Measurements from ENCODE around the gene SPTLC2.
"Not testable (repeated sequence)": the region's sequence is repeated elsewhere in the genome, so short reads cannot be mapped to it uniquely, and the experiment has no call there.

The SPTLC2 gene

DNA sequence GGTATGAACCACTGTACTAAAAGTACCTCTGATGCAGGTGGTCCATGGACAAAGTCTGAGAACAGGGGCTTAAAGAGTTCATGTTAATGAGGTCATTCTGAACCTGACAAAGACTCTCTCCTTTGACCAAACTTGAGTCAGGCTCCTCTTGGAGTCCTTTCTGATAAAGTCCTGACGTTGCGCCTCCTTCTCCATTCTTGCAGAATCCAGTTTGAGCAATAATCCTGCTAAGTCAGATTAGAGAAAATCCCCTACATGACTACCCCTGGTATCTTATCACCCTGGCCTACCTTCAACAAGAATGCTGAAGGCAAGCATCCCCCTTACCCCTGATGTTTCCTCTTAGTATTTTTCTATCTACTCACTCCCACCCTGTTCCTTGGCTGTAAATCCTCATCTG, 71.9 kb downstream of the SPTLC2 start:
- no peaks in the 10 kb centered on the region for H3K27me3 ChIP-seq (ENCODE audit: low read depth, low read length)
- peaks cover 18 to 24% of the 10 kb centered on the region in 2 donors for H3K36me3 ChIP-seq (ENCODE audit: control insufficient read depth in 1 of 2, insufficient read depth in 2 of 2, low read length in 2 of 2)
- H3K9me3 ChIP-seq (ENCODE audit: control insufficient read depth in 1 of 2, low read length in 2 of 2), result no peaks in the 10 kb centered on the region
- peaks cover 4 to 6% of the 10 kb centered on the region in 2 donors for H3K4me1 ChIP-seq (ENCODE audit: control insufficient read depth in 1 of 2, insufficient read depth in 2 of 2, low read length in 2 of 2)
- no peak overlapping the region for H3K4me3 ChIP-seq (ENCODE audit: low read depth in 1 of 2, low read length in 2 of 2)
- H3K27ac ChIP-seq (ENCODE audit: low read length), result no peak overlapping the region

DNA sequence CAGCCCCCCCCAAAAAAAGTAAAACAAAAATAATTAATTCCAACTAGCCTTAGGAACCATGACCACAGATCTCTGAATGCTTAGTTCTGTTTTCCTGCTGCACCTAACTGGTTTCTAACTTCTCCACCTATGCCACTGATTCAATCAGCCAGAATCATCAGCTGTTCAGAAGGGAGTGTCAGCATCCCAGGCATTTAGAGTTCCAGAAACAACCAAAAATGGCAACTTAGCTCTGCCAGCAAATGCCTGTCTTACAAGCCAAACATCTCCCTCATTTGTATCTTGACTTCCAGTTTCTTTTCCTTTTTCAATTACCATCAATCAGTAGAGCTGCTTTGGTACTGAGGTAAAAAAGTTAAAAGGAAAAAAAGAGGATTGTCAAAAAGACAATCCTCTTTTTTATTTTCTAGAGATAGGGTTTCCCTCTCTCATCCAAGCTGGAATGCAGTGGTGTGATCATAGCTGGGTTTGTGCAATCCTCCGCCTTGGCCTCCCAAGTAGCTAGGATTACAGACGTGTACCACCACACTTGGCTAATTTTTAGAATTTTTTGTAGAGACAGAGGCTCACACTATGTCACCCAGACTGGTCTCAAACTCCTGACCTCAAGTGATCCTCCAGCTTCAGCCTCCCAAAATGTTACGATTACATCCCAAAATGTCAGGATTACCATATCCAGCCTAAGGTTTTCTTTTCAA, 72.7 kb downstream of the SPTLC2 start:
- no peaks in the 10 kb centered on the region for H3K9me3 ChIP-seq (ENCODE audit: control insufficient read depth in 1 of 2, low read length in 2 of 2)
- H3K27me3 ChIP-seq (ENCODE audit: low read depth, low read length), result no peaks in the 10 kb centered on the region

GRCh38 chr14:77543240-77543551, 73.2 kb downstream of the SPTLC2 start:
- Histone ChIP-seq H3K27me3 (ENCODE audit: low read depth, low read length) (no peaks in the 10 kb centered on the region), H3K4me1 (ENCODE audit: control insufficient read depth in 1 of 2, insufficient read depth in 2 of 2, low read length in 2 of 2) (peaks cover 4 to 6% of the 10 kb centered on the region in 2 donors), H3K9me3 (ENCODE audit: control insufficient read depth in 1 of 2, low read length in 2 of 2) (no peaks in the 10 kb centered on the region), H3K4me3 (ENCODE audit: low read depth in 1 of 2, low read length in 2 of 2) (no peak overlapping the region), H3K27ac (ENCODE audit: low read length) (no peak overlapping the region), H3K36me3 (ENCODE audit: control insufficient read depth in 1 of 2, insufficient read depth in 2 of 2, low read length in 2 of 2) (peaks cover 6 to 10% of the 10 kb centered on the region in 2 donors)

More for the DNA sequence above, 72.7 kb downstream of the SPTLC2 start:
- H3K4me3 ChIP-seq (ENCODE audit: low read depth in 1 of 2, low read length in 2 of 2), result no peak overlapping the region
- peaks cover 10 to 16% of the 10 kb centered on the region in 2 donors for H3K36me3 ChIP-seq (ENCODE audit: control insufficient read depth in 1 of 2, insufficient read depth in 2 of 2, low read length in 2 of 2)
- peaks cover 4 to 6% of the 10 kb centered on the region in 2 donors for H3K4me1 ChIP-seq (ENCODE audit: control insufficient read depth in 1 of 2, insufficient read depth in 2 of 2, low read length in 2 of 2)
- no peak overlapping the region for H3K27ac ChIP-seq (ENCODE audit: low read length)

DNA sequence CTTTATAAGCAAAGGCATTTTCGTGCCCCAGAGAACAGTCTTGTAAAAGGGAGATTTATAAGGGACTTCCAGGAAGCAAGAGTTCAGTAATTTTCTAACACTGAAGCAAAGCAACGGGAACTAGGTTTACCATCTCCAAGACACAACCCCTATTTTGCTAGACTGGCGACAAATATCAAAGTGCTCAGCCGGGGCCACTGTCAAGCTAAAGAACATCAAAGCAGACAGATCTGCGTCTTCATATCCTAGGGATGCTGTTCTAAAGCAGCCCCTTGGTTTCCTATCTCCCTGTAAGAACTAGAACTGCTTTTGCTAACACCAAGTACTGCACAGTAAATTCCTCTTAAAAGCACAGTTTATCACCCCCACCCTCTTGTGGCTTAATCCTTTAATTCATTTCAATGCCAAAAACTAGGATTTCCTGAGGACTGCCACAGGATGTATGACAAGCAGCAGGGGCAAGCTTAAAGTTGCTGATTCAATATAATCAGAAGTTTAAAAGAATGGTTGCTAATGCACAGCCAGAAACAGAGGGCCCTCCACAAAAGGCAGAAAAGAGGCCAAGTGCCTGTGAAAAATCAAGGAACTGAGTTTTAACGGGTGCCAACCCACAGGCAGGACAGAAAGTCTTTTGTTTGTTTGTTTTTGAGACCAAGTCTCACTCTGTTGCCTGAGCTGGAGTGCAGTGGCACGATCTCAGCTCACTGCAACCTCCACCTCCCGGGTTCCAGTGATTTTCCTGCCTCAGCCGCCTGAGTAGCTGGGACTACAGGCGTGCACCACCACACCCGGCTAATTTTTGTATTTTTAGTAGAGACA, 73.8 kb downstream of the SPTLC2 start:
- H3K36me3 ChIP-seq (ENCODE audit: control insufficient read depth in 1 of 2, insufficient read depth in 2 of 2, low read length in 2 of 2), result peaks cover 6 to 9% of the 10 kb centered on the region in 2 donors
- no peaks in the 10 kb centered on the region for H3K9me3 ChIP-seq (ENCODE audit: control insufficient read depth in 1 of 2, low read length in 2 of 2)
- H3K4me1 ChIP-seq (ENCODE audit: control insufficient read depth in 1 of 2, insufficient read depth in 2 of 2, low read length in 2 of 2), result peaks cover 4 to 6% of the 10 kb centered on the region in 2 donors
- H3K4me3 ChIP-seq (ENCODE audit: low read depth in 1 of 2, low read length in 2 of 2), result no peak overlapping the region
- H3K27ac ChIP-seq (ENCODE audit: low read length), result peak overlapping the region; percentile 62
- H3K27me3 ChIP-seq (ENCODE audit: low read depth, low read length), result no peaks in the 10 kb centered on the region

DNA sequence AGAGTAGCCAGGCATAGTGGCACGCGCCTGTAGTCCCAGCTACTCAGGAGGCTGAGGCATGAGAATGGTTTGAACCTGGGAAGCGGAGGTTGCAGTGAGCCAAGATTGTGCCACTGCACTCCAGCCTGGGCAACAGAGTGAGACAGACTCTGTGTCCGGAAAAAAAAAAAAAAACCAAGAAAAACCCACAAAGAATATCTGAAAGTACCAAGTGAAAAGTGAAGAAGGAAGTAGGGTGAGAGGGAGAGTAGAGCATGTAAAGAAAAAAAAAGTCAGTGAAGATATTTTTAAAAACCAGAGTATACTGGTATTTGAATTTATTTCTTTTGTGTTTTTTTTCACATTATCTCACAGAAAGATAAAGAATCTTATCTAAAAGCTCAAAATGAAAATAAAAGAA, 74.5 kb downstream of the SPTLC2 start:
- H3K27me3 ChIP-seq (ENCODE audit: low read depth, low read length), result no peaks in the 10 kb centered on the region
- H3K27ac ChIP-seq (ENCODE audit: low read length), result peak overlapping the region; percentile 62
- H3K9me3 ChIP-seq (ENCODE audit: control insufficient read depth in 1 of 2, low read length in 2 of 2), result no peaks in the 10 kb centered on the region
- peaks cover 0 to 4% of the 10 kb centered on the region in 2 donors for H3K36me3 ChIP-seq (ENCODE audit: control insufficient read depth in 1 of 2, insufficient read depth in 2 of 2, low read length in 2 of 2)
- peaks cover 6 to 8% of the 10 kb centered on the region in 2 donors for H3K4me1 ChIP-seq (ENCODE audit: control insufficient read depth in 1 of 2, insufficient read depth in 2 of 2, low read length in 2 of 2)
- H3K4me3 ChIP-seq (ENCODE audit: low read depth in 1 of 2, low read length in 2 of 2), result no peak overlapping the region

DNA sequence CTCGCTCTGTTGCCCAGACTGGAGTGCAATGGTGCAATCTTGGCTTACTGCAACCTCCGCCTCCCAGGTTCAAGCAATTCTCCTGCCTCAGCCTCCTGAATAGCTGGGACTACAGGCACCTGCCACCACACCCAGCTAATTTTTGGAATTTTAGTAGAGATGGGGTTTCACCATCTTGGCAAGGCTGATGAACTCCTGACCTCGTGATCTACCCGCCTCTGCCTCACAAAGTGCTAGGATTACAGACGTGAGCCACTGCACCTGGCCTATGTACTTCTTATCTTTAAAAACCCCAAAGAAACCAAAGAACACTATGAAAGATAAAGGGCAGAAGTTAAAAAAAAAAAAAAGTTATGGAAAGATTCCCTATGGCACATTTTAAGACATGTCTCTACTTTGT, 79.5 kb downstream of the SPTLC2 start:
- not testable (repeated sequence) for H3K36me3 ChIP-seq (ENCODE audit: control insufficient read depth in 1 of 2, insufficient read depth in 2 of 2, low read length in 2 of 2); H3K27ac ChIP-seq (ENCODE audit: low read length); H3K4me1 ChIP-seq (ENCODE audit: control insufficient read depth in 1 of 2, insufficient read depth in 2 of 2, low read length in 2 of 2); H3K9me3 ChIP-seq (ENCODE audit: control insufficient read depth in 1 of 2, low read length in 2 of 2); H3K4me3 ChIP-seq (ENCODE audit: low read depth in 1 of 2, low read length in 2 of 2); H3K27me3 ChIP-seq (ENCODE audit: low read depth, low read length)

GRCh38 chr14:77531071-77531470, 85.4 kb downstream of the SPTLC2 start:
- Histone ChIP-seq H3K4me3 (ENCODE audit: low read depth in 1 of 2, low read length in 2 of 2) (no peak overlapping the region), H3K9me3 (ENCODE audit: control insufficient read depth in 1 of 2, low read length in 2 of 2) (no peaks in the 10 kb centered on the region), H3K27me3 (ENCODE audit: low read depth, low read length) (no peaks in the 10 kb centered on the region), H3K27ac (ENCODE audit: low read length) (no peak overlapping the region), H3K4me1 (ENCODE audit: control insufficient read depth in 1 of 2, insufficient read depth in 2 of 2, low read length in 2 of 2) (peaks cover 0 to 3% of the 10 kb centered on the region in 2 donors), H3K36me3 (ENCODE audit: control insufficient read depth in 1 of 2, insufficient read depth in 2 of 2, low read length in 2 of 2) (peaks cover 3 to 9% of the 10 kb centered on the region in 2 donors)

DNA sequence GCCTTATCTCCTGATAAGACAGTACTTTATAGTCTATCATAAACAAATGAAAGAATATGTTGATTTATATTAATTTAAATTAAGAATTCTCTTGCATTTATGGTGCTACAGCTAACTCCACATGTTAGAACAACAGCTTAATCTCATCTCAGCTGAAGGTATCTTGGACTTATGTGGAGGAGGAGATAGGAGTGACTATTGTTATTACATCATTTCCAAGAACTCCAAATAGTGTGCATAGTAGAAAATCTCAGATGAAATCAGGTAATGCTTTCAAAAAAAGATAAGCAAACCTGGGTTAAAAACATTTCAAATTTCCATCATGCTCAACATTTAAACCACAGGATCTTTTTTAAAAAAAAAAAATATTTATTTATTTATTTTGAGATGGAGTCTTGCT, 86.5 kb downstream of the SPTLC2 start:
- no peaks in the 10 kb centered on the region for H3K27me3 ChIP-seq (ENCODE audit: low read depth, low read length)
- H3K4me3 ChIP-seq (ENCODE audit: low read depth in 1 of 2, low read length in 2 of 2), result no peak overlapping the region
- H3K27ac ChIP-seq (ENCODE audit: low read length), result no peak overlapping the region
- peaks cover 0 to 9% of the 10 kb centered on the region in 2 donors for H3K36me3 ChIP-seq (ENCODE audit: control insufficient read depth in 1 of 2, insufficient read depth in 2 of 2, low read length in 2 of 2)
- H3K4me1 ChIP-seq (ENCODE audit: control insufficient read depth in 1 of 2, insufficient read depth in 2 of 2, low read length in 2 of 2), result peaks cover 0 to 5% of the 10 kb centered on the region in 2 donors
- H3K9me3 ChIP-seq (ENCODE audit: control insufficient read depth in 1 of 2, low read length in 2 of 2), result no peaks in the 10 kb centered on the region

DNA sequence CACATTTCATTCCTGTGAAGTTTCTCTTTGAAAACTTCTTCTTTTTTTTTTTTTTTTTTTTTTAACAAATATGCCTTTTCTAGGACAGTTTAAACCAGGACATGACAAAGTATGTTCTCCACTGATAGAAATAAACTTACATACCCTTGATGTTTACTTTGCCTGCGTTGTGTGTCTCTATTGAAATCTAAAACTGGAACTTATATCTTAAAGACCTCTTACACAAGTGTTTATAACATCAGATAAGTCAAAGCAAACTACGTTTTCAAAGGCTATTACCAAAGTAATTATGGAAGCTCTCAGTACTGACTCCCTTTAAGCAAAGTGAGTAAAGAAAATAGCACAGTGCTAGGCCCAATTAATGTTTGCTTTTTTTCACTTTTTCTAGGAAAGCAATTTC, 87.2 kb downstream of the SPTLC2 start:
- peaks cover 0 to 5% of the 10 kb centered on the region in 2 donors for H3K4me1 ChIP-seq (ENCODE audit: control insufficient read depth in 1 of 2, insufficient read depth in 2 of 2, low read length in 2 of 2)
- no peak overlapping the region for H3K4me3 ChIP-seq (ENCODE audit: low read depth in 1 of 2, low read length in 2 of 2)
- H3K27me3 ChIP-seq (ENCODE audit: low read depth, low read length), result no peaks in the 10 kb centered on the region
- H3K36me3 ChIP-seq (ENCODE audit: control insufficient read depth in 1 of 2, insufficient read depth in 2 of 2, low read length in 2 of 2), result peaks cover 0 to 6% of the 10 kb centered on the region in 2 donors
- no peak overlapping the region for H3K27ac ChIP-seq (ENCODE audit: low read length)
- no peaks in the 10 kb centered on the region for H3K9me3 ChIP-seq (ENCODE audit: control insufficient read depth in 1 of 2, low read length in 2 of 2)

GRCh38 chr14:77528701-77529100, 87.7 kb downstream of the SPTLC2 start:
- not testable (repeated sequence) for H3K4me3 ChIP-seq (ENCODE audit: low read depth in 1 of 2, low read length in 2 of 2); H3K9me3 ChIP-seq (ENCODE audit: control insufficient read depth in 1 of 2, low read length in 2 of 2); H3K27ac ChIP-seq (ENCODE audit: low read length); H3K36me3 ChIP-seq (ENCODE audit: control insufficient read depth in 1 of 2, insufficient read depth in 2 of 2, low read length in 2 of 2); H3K27me3 ChIP-seq (ENCODE audit: low read depth, low read length); H3K4me1 ChIP-seq (ENCODE audit: control insufficient read depth in 1 of 2, insufficient read depth in 2 of 2, low read length in 2 of 2)

DNA sequence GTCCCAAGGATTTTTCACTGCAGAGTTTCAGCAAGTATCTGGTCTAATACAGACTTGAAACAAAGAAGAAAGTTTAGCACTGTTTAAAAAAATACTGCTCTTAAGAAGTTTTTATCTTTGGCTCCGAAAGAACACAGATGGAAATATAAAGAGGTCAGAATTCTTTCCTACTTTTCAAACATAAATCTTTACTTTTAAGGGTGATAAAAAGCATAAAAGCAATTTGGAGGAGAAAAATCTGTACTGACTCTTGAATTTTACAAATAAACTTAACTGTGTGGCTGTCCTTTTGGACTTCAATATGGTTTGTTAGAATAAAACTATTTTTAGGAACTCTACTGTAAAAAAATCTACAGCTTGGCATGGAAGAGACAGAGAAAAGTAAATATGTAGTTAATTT, 90.2 kb downstream of the SPTLC2 start:
- Histone ChIP-seq H3K4me1 (ENCODE audit: control insufficient read depth in 1 of 2, insufficient read depth in 2 of 2, low read length in 2 of 2) (peaks cover 0 to 5% of the 10 kb centered on the region in 2 donors), H3K27me3 (ENCODE audit: low read depth, low read length) (no peaks in the 10 kb centered on the region), H3K4me3 (ENCODE audit: low read depth in 1 of 2, low read length in 2 of 2) (no peak overlapping the region), H3K27ac (ENCODE audit: low read length) (no peak overlapping the region), H3K36me3 (ENCODE audit: control insufficient read depth in 1 of 2, insufficient read depth in 2 of 2, low read length in 2 of 2) (peaks cover under 1 to 20% of the 10 kb centered on the region in 2 donors), H3K9me3 (ENCODE audit: control insufficient read depth in 1 of 2, low read length in 2 of 2) (no peaks in the 10 kb centered on the region)
